ENCODE results near the gene ZNF773. TPM values are rescaled to one million over a fixed set of nuclear protein-coding genes. Genes with fewer than 3 reads are reported as not detected.
A peak's percentile ranks its signal among the peaks of the same experiment; 100 is the strongest.
"Not testable (repeated sequence)": the region's sequence is repeated elsewhere in the genome, so short reads cannot be mapped to it uniquely, and the experiment has no call there.

ZNF773 gene
- total RNA-seq, 4 donors from 2014 or later: 4.5 to 11.0 (median 5.9) TPM

DNA sequence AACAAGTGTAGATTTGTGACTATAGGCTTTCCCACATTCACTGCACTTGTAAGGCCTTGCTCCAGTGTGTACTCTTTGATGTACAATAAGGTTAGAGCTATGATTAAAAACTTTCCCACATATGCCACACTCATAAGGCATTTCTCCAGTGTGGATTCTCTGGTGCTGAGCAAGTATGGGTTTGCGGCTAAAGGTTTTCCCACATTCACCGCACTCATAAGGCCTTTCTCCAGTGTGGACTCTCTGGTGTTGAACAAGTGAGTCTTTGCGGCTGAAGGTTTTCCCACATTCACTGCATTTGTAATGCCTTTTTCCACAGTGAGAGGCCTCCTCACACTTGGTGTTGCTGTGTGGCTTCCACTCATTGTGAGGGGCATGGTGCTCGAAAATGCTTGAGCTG, 26.1 kb upstream of the ZNF773 start:
- in situ Hi-C loops (cut with MboI; ENCODE audit: low pct_ligation_motif_present in 1 of 4, low pct_unique_long_range_greater_than_20kb in 1 of 4, low sequenced_read_pairs in 3 of 4): no loop called here
- no peaks in the 10 kb centered on the region for H3K27me3 ChIP-seq
- no peak for TF ChIP-seq POLR2AphosphoS5 (IDR thresholded peaks at IDR 0.05)
- intact Hi-C loops (cut with DNase I; ENCODE audit: low total_unique reads): no loop called here
- H3K4me1 ChIP-seq: peaks cover 0 to 11% (median 4%) of the 10 kb centered on the region in 4 donors
- DNase-seq: no peak
- no peak overlapping the region for H3K27ac ChIP-seq
- WGBS, 2 donors (ENCODE audit: low coverage in 1 of 2): 95 to 100% methylated on average over 2 to 4 of the region's 4 CpGs
- H3K36me3 ChIP-seq: peaks cover 0 to 38% (median 18%) of the 10 kb centered on the region in 4 donors
- H3K9me3 ChIP-seq: peaks cover 79 to 84% of the 10 kb centered on the region in 2 donors
- no peak overlapping the region for H3K4me3 ChIP-seq

DNA sequence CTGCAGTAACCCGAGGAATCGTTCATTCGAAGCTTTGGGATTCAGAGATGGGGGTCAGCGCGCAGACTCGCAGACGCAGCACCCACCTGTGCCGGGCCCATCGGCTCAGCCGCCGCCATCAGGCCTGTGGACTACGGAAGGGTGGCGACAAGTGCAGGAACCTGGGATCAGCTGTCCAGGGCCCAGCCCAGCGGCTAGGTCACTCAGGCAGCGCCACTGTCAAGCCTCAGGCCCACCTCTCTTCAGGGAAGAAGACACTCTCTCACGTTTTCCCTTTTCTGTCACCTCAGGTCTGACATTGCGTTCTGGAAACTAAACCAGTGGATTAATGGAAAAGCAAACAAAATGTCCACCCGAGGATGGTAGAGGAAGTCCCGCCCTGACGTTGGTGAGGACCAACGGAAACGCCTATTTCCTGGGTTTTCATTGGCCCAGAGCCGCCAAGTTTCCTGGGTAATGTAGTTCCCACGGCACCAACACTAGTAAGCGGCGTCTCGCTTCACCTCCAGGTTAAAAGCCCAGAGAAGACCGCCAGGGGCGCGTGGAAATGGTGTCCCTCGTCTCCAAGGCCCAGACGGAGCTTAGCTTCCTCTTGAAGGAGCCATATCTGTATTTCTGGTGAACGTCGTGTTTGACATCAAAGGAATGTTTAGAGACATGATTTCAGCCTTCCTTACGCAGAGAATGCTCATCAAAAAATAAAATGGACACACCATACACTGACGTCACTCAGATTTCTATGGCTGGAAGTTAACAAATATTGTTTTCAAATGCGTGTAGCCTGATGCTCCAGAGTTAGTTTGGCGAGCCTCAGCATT, 22.3 kb upstream of the ZNF773 start, which contains the start of gene ZNF772:
TSS of gene ZNF772 (minus strand) at position 376 of the 818 bp plus-strand sequence. CDS start at position 119, 257 bp downstream.
- 10 to 18% methylated on average over 4 to 30 of the region's 38 CpGs for WGBS, 2 donors (ENCODE audit: low coverage in 1 of 2)
- H3K4me1 ChIP-seq: peaks cover 0 to 11% (median 4%) of the 10 kb centered on the region in 4 donors
- peaks cover 45 to 47% of the 10 kb centered on the region in 2 donors for H3K9me3 ChIP-seq
- intact Hi-C loops (cut with DNase I; ENCODE audit: low total_unique reads): no loop called here
- peak within 1 kb of the TSS; percentile 69 to 76 (median 73) for H3K27ac ChIP-seq
- peak; percentile 86 for DNase-seq
- in situ Hi-C loops (cut with MboI; ENCODE audit: low pct_ligation_motif_present in 1 of 4, low pct_unique_long_range_greater_than_20kb in 1 of 4, low sequenced_read_pairs in 3 of 4): no loop called here
- no peak for TF ChIP-seq POLR2A (IDR thresholded peaks at IDR 0.05)
- no peak for TF ChIP-seq EP300 (IDR thresholded peaks at IDR 0.05; ENCODE audit: low read depth)
- TF ChIP-seq, protein P1, sequence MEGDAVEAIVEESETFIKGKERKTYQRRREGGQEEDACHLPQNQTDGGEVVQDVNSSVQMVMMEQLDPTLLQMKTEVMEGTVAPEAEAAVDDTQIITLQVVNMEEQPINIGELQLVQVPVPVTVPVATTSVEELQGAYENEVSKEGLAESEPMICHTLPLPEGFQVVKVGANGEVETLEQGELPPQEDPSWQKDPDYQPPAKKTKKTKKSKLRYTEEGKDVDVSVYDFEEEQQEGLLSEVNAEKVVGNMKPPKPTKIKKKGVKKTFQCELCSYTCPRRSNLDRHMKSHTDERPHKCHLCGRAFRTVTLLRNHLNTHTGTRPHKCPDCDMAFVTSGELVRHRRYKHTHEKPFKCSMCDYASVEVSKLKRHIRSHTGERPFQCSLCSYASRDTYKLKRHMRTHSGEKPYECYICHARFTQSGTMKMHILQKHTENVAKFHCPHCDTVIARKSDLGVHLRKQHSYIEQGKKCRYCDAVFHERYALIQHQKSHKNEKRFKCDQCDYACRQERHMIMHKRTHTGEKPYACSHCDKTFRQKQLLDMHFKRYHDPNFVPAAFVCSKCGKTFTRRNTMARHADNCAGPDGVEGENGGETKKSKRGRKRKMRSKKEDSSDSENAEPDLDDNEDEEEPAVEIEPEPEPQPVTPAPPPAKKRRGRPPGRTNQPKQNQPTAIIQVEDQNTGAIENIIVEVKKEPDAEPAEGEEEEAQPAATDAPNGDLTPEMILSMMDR (IDR thresholded peaks at IDR 0.05): peak; percentile 16 to 77 (median 50)
- no peaks in the 10 kb centered on the region for H3K27me3 ChIP-seq
- peaks cover 0 to 31% (median 15%) of the 10 kb centered on the region in 4 donors for H3K36me3 ChIP-seq
- peak within 1 kb of the TSS; percentile 44 to 66 (median 52) for H3K4me3 ChIP-seq

DNA sequence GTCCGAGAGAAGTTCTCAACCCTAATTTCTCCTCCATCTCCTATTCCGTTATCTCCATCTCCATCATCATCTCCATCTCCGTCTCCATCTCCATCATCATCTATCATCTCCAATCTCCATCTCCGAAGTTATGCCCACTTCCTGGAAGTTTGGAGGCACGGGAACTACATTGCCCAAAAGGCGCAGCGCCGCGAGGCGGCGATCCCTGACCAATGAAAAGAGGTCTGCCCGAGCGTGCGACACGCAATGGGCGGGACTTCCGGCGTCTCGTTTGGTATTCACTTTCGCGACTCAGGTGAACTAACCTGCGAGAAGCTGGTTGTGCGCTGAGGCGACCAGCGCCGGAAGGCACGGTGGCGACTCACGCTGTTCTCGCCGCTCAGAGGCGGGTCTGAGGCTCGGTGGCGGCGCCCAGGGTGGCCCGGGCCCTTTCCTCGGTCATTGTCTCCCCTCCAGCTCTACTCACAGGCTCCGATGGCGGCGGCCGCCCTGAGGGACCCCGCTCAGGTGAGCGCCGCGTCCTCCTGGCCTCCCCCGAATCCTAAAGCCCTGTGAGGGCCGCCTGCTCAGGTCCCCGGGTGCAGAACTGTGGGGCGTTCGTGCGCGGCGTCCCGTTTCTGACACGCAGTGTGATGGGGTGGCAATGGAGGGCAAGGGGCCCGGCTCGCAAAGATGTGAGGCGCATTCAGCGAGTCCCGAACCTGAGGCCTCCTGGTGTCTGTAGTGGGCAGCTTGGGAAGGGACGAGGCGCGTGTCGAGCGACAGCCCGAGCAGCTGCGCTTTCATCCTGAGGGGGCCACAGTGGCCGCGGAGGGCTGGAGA, 12.1 kb upstream of the ZNF773 start, which contains the start of gene ZNF419:
TSS of gene ZNF419 (plus strand) at position 274 of the 822 bp plus-strand sequence. CDS start at position 475, 201 bp downstream.
- intact Hi-C loops (cut with DNase I; ENCODE audit: low total_unique reads); in situ Hi-C loops (cut with MboI; ENCODE audit: low pct_ligation_motif_present in 1 of 4, low pct_unique_long_range_greater_than_20kb in 1 of 4, low sequenced_read_pairs in 3 of 4); H3K4me1 ChIP-seq; H3K27me3 ChIP-seq; H3K9me3 ChIP-seq: not testable (repeated sequence)
- Histone ChIP-seq H3K27ac (peak within 1 kb of the TSS; percentile 79 to 84 (median 80)), H3K4me3 (peak within 1 kb of the TSS; percentile 90 to 99 (median 96)), H3K36me3 (peaks cover 0 to 23% (median 8%) of the 10 kb centered on the region in 4 donors)
- 2 to 15% methylated on average over 4 to 57 of the region's 69 CpGs for WGBS, 2 donors (ENCODE audit: low coverage in 1 of 2)
- TF ChIP-seq POLR2A (IDR thresholded peaks at IDR 0.05): peak; percentile 67
- peak; percentile 48 to 72 (median 69) for TF ChIP-seq POLR2AphosphoS5 (IDR thresholded peaks at IDR 0.05)
- TF ChIP-seq, protein P1 (IDR thresholded peaks at IDR 0.05): peak in 1 of 5 experiments; percentile 32
- peak; percentile 95 for DNase-seq

DNA sequence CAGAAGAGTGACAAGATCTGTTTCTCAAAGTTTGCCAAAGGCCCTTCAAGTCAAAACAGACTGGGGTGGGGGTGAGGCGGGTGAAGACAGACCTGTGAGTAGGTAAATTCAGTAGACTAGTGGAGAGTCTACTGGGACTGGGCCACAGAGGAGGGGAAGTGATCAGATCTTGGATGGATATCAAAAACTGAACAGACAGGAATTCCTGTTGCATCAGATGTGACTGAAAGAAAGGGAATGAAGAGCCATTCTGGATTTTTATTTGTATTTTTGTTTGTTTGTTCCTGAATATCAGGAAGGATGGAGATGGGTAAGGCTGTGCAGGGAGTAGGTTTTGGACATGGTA, 11.5 kb upstream of the ZNF773 start:
- H3K27me3 ChIP-seq; in situ Hi-C loops (cut with MboI; ENCODE audit: low pct_ligation_motif_present in 1 of 4, low pct_unique_long_range_greater_than_20kb in 1 of 4, low sequenced_read_pairs in 3 of 4); H3K9me3 ChIP-seq; H3K27ac ChIP-seq; DNase-seq; intact Hi-C loops (cut with DNase I; ENCODE audit: low total_unique reads); H3K4me3 ChIP-seq; H3K4me1 ChIP-seq: not testable (repeated sequence)
- no CpG with 5 or more reads among the region's 1 CpG for WGBS, 2 donors (ENCODE audit: low coverage in 1 of 2)
- H3K36me3 ChIP-seq: peaks cover 0 to 29% (median 11%) of the 10 kb centered on the region in 4 donors

DNA sequence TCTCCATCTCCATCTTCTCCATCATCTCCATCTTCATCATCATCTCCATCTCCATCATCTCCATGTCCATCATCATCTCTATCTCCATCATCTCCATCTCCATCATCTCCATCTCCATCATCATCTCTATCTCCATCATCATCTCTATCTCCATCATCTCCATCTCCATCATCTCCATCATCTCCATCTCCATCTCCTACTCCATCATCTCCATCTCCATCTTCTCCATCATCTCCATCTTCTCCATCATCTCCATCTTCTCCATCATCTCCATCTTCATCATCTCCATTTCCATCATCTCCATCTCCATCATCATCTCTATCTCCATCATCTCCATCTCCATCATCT, 432 bp upstream of the ZNF773 start:
- intact Hi-C loops (cut with DNase I; ENCODE audit: low total_unique reads); H3K27ac ChIP-seq; DNase-seq; H3K4me1 ChIP-seq; H3K27me3 ChIP-seq; in situ Hi-C loops (cut with MboI; ENCODE audit: low pct_ligation_motif_present in 1 of 4, low pct_unique_long_range_greater_than_20kb in 1 of 4, low sequenced_read_pairs in 3 of 4): not testable (repeated sequence)
- Histone ChIP-seq H3K9me3 (peaks cover 23 to 34% of the 10 kb centered on the region in 2 donors), H3K4me3 (peak overlapping the region in 1 of 4 donors; percentile 84), H3K36me3 (peaks cover 0 to 18% (median 3%) of the 10 kb centered on the region in 4 donors)

DNA sequence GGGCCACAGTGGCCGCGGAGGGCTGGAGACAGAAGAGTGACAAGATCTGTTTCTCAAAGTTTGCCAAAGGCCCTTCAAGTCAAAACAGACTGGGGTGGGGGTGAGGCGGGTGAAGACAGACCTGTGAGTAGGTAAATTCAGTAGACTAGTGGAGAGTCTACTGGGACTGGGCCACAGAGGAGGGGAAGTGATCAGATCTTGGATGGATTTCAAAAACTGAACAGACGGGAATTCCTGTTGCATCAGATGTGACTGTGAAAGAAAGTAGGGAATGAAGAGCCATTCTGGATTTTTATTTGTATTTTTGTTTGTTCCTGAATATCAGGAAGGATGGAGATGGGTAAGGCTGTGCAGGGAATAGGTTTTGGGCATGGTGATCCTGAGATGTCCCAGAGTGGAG, 662 bp downstream of the ZNF773 start:
- H3K4me1 ChIP-seq; in situ Hi-C loops (cut with MboI; ENCODE audit: low pct_ligation_motif_present in 1 of 4, low pct_unique_long_range_greater_than_20kb in 1 of 4, low sequenced_read_pairs in 3 of 4); H3K27ac ChIP-seq; H3K27me3 ChIP-seq; intact Hi-C loops (cut with DNase I; ENCODE audit: low total_unique reads); DNase-seq: not testable (repeated sequence)
- Histone ChIP-seq H3K4me3 (peak overlapping the region in 2 of 4 donors; percentile 38 to 88), H3K36me3 (peaks cover 0 to 26% (median 6%) of the 10 kb centered on the region in 4 donors), H3K9me3 (peaks cover 16 to 29% of the 10 kb centered on the region in 2 donors)
- WGBS, 2 donors (ENCODE audit: low coverage in 1 of 2): 13 to 24% methylated on average over 1 to 2 of the region's 4 CpGs
